Psoas muscle (tissue), 8 donors: ENCODE measurements around the gene DIPK1C. TPM values are rescaled to one million over a fixed set of nuclear protein-coding genes. Genes with fewer than 3 reads are reported as not detected.
"Not testable (repeated sequence)": the region's sequence is repeated elsewhere in the genome, so short reads cannot be mapped to it uniquely, and the experiment has no call there.

Source experiments
- ATAC-seq, 4 donors: fragments of 200-7000 bp; cut with Tn5 transposase; one replicate each; pipeline ENCODE4 v1.9.1; 2020; ENCODE audit warnings: moderate library complexity in 3 of 4, mild to moderate bottlenecking in 2 of 4
- DNase-seq, 2 donors: peaks; one replicate each; pipeline ENCODE4 v3.0.0-alpha.2; 2020
- H3K27ac ChIP-seq: fragments of 200-600 bp; one replicate; pipeline ENCODE4 v1.8.0; 2022
- H3K27me3 ChIP-seq, 3 donors: fragments of 200-600 bp in 1 of 3; one replicate each; pipeline versions ENCODE4 v1.6.1 to v1.8.0; 2013 to 2022; ENCODE audit warnings: low read length in 2 of 3, mild to moderate bottlenecking in 2 of 3, moderate library complexity in 1 of 3; ENCODE audit not compliant: insufficient read depth in 3 of 3
- H3K36me3 ChIP-seq, 2 donors: fragments of 200-600 bp in 1 of 2; one replicate each; pipeline versions ENCODE4 v1.6.1 to v1.8.0; 2013 to 2022; ENCODE audit warnings: low read depth in 1 of 2, mild to moderate bottlenecking in 1 of 2, moderate library complexity in 1 of 2; ENCODE audit not compliant: insufficient read depth in 1 of 2
- H3K4me1 ChIP-seq: fragments of 200-600 bp; one replicate; pipeline ENCODE4 v1.8.0; 2022
- H3K4me3 ChIP-seq: fragments of 200-600 bp; one replicate; pipeline ENCODE4 v1.8.0; 2022; ENCODE audit warnings: mild to moderate bottlenecking
- H3K9me3 ChIP-seq: fragments of 200-600 bp; one replicate; pipeline ENCODE4 v1.8.0; 2022
- WGBS, 3 donors: extraction: QIAGEN DNeasy Blood & Tissue Kit; methylation state at CpG; one replicate each; pipeline versions ENCODE4 v1.1.6 to v1.1.7; 2013; 5-methylcytosine and 5-hydroxymethylcytosine counted together
- intact Hi-C, 2 donors: fragments of 100-400 bp; cut with DNase I; formaldehyde crosslinking; loops; one replicate each; pipeline versions ENCODE4 v1.11.0 to v1.14.2; 2022
- polyA plus RNA-seq, 3 donors: library from polyadenylated mRNA; stranded (reverse); fragments of 200-250 nt; gene quantifications; one replicate each; pipeline ENCODE4 v1.2.3, GENCODE V29; 2013
- total RNA-seq, 4 donors: library from RNA; stranded (reverse); fragmentation: NEBNext Ultra II Directional in 2 of 4; extraction: Animal tissue kit (Norgen Biotek cat#: 25700) in 2 of 4; gene quantifications; one replicate each; pipeline versions ENCODE4 v1.2.1 to v1.2.4, GENCODE V29; 2021 to 2023
- TF ChIP-seq, protein P1 (sequence below): fragments of 200-600 bp; IDR thresholded peaks from one replicate; pipeline ENCODE4 v1.8.0; 2022; ENCODE audit warnings: antibody characterized with exemption
- donor health status: healthy with polysubstance abuse.
- donor health status: DM: no; HTN: no; CAD: no; lungs with moderate emphysema.
- donor health status: Bipolar disorder and iron deficiency.
- donor health status: healthy.
- donor health status: DM: yes; HTN: yes; CAD: no.
- donor health status: DM: no; HTN: no; CAD: no.
- donor health status: DM: no; HTN: no; CAD: no.
- donor health status: DM: yes; HTN: yes; CAD: no.

DIPK1C gene
- total and polyA plus RNA-seq, 7 donors = 0.07 to 0.67 (median 0.20) TPM

- Histone ChIP-seq H3K4me1 (peaks cover 9% of the 10 kb centered on the region), H3K27me3 (no peaks in the 10 kb centered on the region), H3K9me3 (no peaks in the 10 kb centered on the region), H3K4me3 (no peak overlapping the region), H3K27ac (no peak overlapping the region), H3K36me3 (peaks cover under 1 to 59% of the 10 kb centered on the region in 2 donors)
- intact Hi-C loops = no loop called here
- ATAC-seq = no peak
- DNase-seq = no peak
- 87 to 92% (median 90%) methylated on average over 4 of the region's 4 CpGs for WGBS, 3 donors
- TF ChIP-seq, protein P1, sequence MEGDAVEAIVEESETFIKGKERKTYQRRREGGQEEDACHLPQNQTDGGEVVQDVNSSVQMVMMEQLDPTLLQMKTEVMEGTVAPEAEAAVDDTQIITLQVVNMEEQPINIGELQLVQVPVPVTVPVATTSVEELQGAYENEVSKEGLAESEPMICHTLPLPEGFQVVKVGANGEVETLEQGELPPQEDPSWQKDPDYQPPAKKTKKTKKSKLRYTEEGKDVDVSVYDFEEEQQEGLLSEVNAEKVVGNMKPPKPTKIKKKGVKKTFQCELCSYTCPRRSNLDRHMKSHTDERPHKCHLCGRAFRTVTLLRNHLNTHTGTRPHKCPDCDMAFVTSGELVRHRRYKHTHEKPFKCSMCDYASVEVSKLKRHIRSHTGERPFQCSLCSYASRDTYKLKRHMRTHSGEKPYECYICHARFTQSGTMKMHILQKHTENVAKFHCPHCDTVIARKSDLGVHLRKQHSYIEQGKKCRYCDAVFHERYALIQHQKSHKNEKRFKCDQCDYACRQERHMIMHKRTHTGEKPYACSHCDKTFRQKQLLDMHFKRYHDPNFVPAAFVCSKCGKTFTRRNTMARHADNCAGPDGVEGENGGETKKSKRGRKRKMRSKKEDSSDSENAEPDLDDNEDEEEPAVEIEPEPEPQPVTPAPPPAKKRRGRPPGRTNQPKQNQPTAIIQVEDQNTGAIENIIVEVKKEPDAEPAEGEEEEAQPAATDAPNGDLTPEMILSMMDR = no peak
Measured at GRCh38 chr18:74501386-74501785, 44.3 kb upstream of the DIPK1C start.

DNA sequence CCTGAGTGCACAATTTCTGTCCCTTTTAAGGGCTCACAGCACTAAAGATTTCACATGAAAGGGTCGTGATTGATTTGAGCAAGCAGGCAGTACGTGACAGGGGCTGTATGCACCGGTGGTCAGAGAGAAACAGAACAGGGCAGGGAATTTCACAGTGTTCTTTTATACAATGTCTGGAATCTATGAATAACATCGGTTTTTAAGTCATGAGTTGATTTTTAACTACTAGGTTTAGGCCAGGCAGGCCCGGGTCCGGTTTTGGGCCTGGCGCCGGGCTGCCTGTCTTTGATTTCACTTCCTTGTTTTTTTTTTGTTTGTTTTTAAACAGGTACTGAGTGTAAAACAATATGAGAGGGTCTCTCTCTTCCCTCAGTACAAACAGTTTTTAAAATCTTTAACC is 43.7 kb upstream of the DIPK1C start:
- H3K9me3 ChIP-seq, DNase-seq, ATAC-seq, intact Hi-C loops, H3K27ac ChIP-seq, H3K27me3 ChIP-seq, H3K4me1 ChIP-seq: not testable (repeated sequence)
- Histone ChIP-seq H3K4me3 (peak overlapping the region; percentile 38), H3K36me3 (peaks cover 0 to 53% of the 10 kb centered on the region in 2 donors)
- 89 to 96% (median 94%) methylated on average over 8 of the region's 8 CpGs for WGBS, 3 donors

GRCh38 chr18:74500372-74500771 is 43.3 kb upstream of the DIPK1C start:
- H3K27me3 ChIP-seq = no peaks in the 10 kb centered on the region
- DNase-seq (no peak), ATAC-seq (no peak)
- intact Hi-C loops = no loop called here
- H3K9me3 ChIP-seq = no peaks in the 10 kb centered on the region
- peaks cover 9% of the 10 kb centered on the region for H3K4me1 ChIP-seq
- TF ChIP-seq, protein P1 = no peak
- H3K36me3 ChIP-seq = peaks cover 0 to 49% of the 10 kb centered on the region in 2 donors
- peak overlapping the region; percentile 38 for H3K4me3 ChIP-seq
- WGBS, 3 donors = 78 to 86% (median 79%) methylated on average over 5 to 6 of the region's 6 CpGs
- no peak overlapping the region for H3K27ac ChIP-seq

- Histone ChIP-seq H3K4me1 (peaks cover 9% of the 10 kb centered on the region), H3K9me3 (no peaks in the 10 kb centered on the region), H3K27me3 (no peaks in the 10 kb centered on the region), H3K4me3 (peak overlapping the region; percentile 38), H3K27ac (peak overlapping the region; percentile 72), H3K36me3 (peaks cover 0 to 41% of the 10 kb centered on the region in 2 donors)
- WGBS, 3 donors = 49 to 66% (median 66%) methylated on average over 9 of the region's 9 CpGs
- DNase-seq (peak; percentile 74 to 83), ATAC-seq (no peak)
- TF ChIP-seq, protein P1 = no peak
- intact Hi-C loops = loop anchor here (1.0 to 10.0 kb wide), 7 partner anchors 53 to 352 kb away; partner anchors contain the start of genes CYB5A (in 2 of the 2), ZNF407 (in 2 of the 2), FBXO15 (in 1 of the 2) and TIMM21 (in 1 of the 2)
Measured at GRCh38 chr18:74499633-74500032, 42.5 kb upstream of the DIPK1C start.

GRCh38 chr18:74498712-74499627 is 41.9 kb upstream of the DIPK1C start:
- TF ChIP-seq, protein P1 = no peak
- WGBS, 3 donors = 66 to 76% (median 75%) methylated on average over 14 of the region's 14 CpGs
- Histone ChIP-seq H3K4me1 (peaks cover 9% of the 10 kb centered on the region), H3K27me3 (no peaks in the 10 kb centered on the region), H3K4me3 (peak overlapping the region; percentile 38), H3K36me3 (peaks cover 0 to 35% of the 10 kb centered on the region in 2 donors), H3K27ac (peak overlapping the region; percentile 72), H3K9me3 (no peaks in the 10 kb centered on the region)
- DNase-seq (peak in 1 of 2 donors; percentile 35), ATAC-seq (no peak)
- intact Hi-C loops = loop anchor here (1.0 to 10.0 kb wide), 7 partner anchors 53 to 352 kb away; partner anchors contain the start of genes CYB5A (in 2 of the 2), ZNF407 (in 2 of the 2), FBXO15 (in 1 of the 2) and TIMM21 (in 1 of the 2)
